ENCODE results near the gene MEGF6.

DNA sequence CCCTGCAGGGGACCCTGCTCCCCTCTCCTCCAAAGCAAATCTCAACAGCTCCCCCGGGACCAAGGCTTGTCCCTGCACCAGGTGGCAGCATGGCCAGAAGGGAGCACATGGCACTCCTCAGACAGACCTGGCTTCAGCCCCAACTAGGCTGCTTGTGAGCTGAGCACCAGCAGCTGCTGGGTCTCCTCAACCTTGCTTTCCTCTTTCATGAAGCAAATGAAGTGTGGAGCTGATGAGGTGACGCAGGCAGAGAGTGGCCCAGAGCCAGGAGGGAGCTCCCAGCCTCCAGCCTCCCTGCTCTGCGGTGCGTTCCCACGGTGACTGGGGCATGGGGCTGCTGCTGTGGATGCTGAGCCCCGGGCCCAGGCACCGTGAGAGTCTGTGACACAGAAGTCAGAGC is 34.0 kb downstream of the MEGF6 start:
- TF ChIP-seq, protein P1, sequence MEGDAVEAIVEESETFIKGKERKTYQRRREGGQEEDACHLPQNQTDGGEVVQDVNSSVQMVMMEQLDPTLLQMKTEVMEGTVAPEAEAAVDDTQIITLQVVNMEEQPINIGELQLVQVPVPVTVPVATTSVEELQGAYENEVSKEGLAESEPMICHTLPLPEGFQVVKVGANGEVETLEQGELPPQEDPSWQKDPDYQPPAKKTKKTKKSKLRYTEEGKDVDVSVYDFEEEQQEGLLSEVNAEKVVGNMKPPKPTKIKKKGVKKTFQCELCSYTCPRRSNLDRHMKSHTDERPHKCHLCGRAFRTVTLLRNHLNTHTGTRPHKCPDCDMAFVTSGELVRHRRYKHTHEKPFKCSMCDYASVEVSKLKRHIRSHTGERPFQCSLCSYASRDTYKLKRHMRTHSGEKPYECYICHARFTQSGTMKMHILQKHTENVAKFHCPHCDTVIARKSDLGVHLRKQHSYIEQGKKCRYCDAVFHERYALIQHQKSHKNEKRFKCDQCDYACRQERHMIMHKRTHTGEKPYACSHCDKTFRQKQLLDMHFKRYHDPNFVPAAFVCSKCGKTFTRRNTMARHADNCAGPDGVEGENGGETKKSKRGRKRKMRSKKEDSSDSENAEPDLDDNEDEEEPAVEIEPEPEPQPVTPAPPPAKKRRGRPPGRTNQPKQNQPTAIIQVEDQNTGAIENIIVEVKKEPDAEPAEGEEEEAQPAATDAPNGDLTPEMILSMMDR (IDR thresholded peaks at IDR 0.05; ENCODE audit: extremely low read depth in 1 of 2, insufficient read depth in 1 of 2, low read depth in 1 of 2, low read length in 2 of 2): no peak
- TF ChIP-seq POLR2A (IDR thresholded peaks at IDR 0.05; ENCODE audit: low read depth, low read length) (no peak), POLR2AphosphoS5 (IDR thresholded peaks at IDR 0.05; ENCODE audit: insufficient read depth, low read depth, low read length) (no peak), JUN (IDR thresholded peaks at IDR 0.05; ENCODE audit: borderline replicate concordance, insufficient read depth, insufficient read length, low read depth) (no peak)
- TF ChIP-seq, protein P2, sequence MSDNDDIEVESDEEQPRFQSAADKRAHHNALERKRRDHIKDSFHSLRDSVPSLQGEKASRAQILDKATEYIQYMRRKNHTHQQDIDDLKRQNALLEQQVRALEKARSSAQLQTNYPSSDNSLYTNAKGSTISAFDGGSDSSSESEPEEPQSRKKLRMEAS (IDR thresholded peaks at IDR 0.05; ENCODE audit: insufficient read depth, insufficient read length): no peak

All from endothelial cell of umbilical vein (primary cell).